ENCODE data around the gene NLRP6. TPM values are rescaled to one million over a fixed set of nuclear protein-coding genes. Genes with fewer than 3 reads are reported as not detected.
A peak's percentile ranks its signal among the peaks of the same experiment; 100 is the strongest.
"Not testable (repeated sequence)": the region's sequence is repeated elsewhere in the genome, so short reads cannot be mapped to it uniquely, and the experiment has no call there.

Gene NLRP6
- total RNA-seq, 2 experiments from 2014 or later, result 3.8 to 6.9 TPM

DNA sequence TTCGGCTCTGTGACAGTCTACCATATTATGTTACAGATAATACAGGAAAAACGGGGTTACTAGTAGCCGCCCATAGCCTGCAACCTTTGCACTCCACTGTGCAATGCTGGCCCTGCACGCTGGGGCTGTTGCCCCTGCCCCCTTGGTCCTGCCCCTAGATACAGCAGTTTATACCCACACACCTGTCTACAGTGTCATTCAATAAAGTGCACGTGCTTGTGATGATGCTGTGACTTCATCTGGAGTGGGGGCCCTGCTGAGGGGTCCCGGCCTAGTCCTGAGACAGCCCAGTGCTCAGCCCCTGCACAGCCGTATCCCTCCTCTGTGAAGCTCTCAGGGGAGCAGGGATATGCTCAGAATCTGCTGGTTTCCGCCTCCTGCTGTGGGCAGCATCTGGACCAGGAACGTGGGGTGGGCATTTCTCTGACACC lies 36.9 kb downstream of the NLRP6 start:
- peak overlapping the region; percentile 97 for H3K4me3 Mint-ChIP-seq
- H3K9me3 Mint-ChIP-seq (ENCODE audit: low read depth), result no peaks in the 10 kb centered on the region
- ATAC-seq, result no peak
- CTCF ChIA-PET, result interaction anchor here (1.1 to 3.6 kb wide), 3 partner anchors 40 to 82 kb away, joined by 3 to 17 read pairs (median 5); no protein-coding TSS in a partner anchor
- H3K27ac Mint-ChIP-seq, result peak overlapping the region; percentile 99
- H3K4me1 Mint-ChIP-seq, result peaks cover 37% of the 10 kb centered on the region
- DNase-seq, result no peak
- H3K36me3 Mint-ChIP-seq, result peaks cover 44% of the 10 kb centered on the region
- H3K27me3 Mint-ChIP-seq, result no peaks in the 10 kb centered on the region

DNA sequence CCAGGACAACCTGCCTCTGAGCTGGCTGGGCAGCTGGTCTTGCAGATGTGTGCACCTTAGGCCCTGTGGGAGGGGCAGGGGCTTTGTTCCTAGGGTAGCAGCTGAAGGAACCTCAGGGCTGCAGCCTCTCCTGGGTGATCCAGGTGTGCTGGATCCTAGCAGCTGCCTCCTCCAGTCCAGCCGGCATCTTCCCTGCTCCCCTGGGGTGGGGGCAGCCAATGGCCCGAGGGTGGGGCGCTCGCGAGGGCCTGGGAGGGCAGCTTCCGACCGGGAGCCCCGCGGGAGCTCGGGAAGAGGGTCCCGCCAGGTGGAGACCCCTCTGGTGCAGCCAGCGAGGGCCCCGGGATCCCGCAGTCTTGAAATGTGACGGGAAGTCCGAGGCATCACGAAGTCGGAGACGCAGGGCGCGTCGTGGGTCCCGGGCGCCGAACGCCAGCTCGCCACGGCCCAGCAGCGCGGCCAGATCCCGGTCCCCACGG lies 37.3 kb downstream of the NLRP6 start:
- CTCF ChIA-PET, result interaction anchor here (1.1 to 3.6 kb wide), 5 partner anchors 10 to 81 kb away, joined by 3 to 31 read pairs (median 5); partner anchors contain the start of gene IFITM2
- H3K36me3 Mint-ChIP-seq, result peaks cover 48% of the 10 kb centered on the region

GRCh38 chr11:316031-316701 lies 38.0 kb downstream of the NLRP6 start:
- CTCF ChIA-PET, result interaction anchor here (0.6 to 3.6 kb wide), 13 partner anchors 7 to 133 kb away, joined by 3 to 31 read pairs (median 5); partner anchors contain the start of genes BET1L, IFITM2, PGGHG and RIC8A
- Mint-ChIP-seq H3K4me1 (peaks cover 46% of the 10 kb centered on the region), H3K36me3 (peaks cover 48% of the 10 kb centered on the region), H3K4me3 (peak overlapping the region; percentile 97), H3K27me3 (no peaks in the 10 kb centered on the region), H3K9me3 (ENCODE audit: low read depth) (no peaks in the 10 kb centered on the region), H3K27ac (peak overlapping the region; percentile 91)
- ATAC-seq (no peak), DNase-seq (peak; percentile 77)

More for the DNA sequence above, 37.3 kb downstream of the NLRP6 start:
- DNase-seq (no peak), ATAC-seq (no peak)
- H3K4me1 Mint-ChIP-seq, result peaks cover 41% of the 10 kb centered on the region
- peak overlapping the region; percentile 99 for H3K27ac Mint-ChIP-seq
- no peaks in the 10 kb centered on the region for H3K27me3 Mint-ChIP-seq
- peak overlapping the region; percentile 97 for H3K4me3 Mint-ChIP-seq
- no peaks in the 10 kb centered on the region for H3K9me3 Mint-ChIP-seq (ENCODE audit: low read depth)

GRCh38 chr11:316891-317301 lies 38.7 kb downstream of the NLRP6 start:
- peaks cover 43% of the 10 kb centered on the region for H3K4me1 Mint-ChIP-seq
- no peak for ATAC-seq
- CTCF ChIA-PET, result interaction anchor here (0.6 to 3.6 kb wide), 14 partner anchors 8 to 132 kb away, joined by 3 to 31 read pairs (median 4); partner anchors contain the start of genes BET1L, IFITM2, PGGHG and RIC8A
- H3K27me3 Mint-ChIP-seq, result no peaks in the 10 kb centered on the region
- H3K4me3 Mint-ChIP-seq, result peak overlapping the region; percentile 97
- no peaks in the 10 kb centered on the region for H3K9me3 Mint-ChIP-seq (ENCODE audit: low read depth)
- H3K27ac Mint-ChIP-seq, result peak overlapping the region; percentile 91
- H3K36me3 Mint-ChIP-seq, result peaks cover 48% of the 10 kb centered on the region
- DNase-seq, result no peak

GRCh38 chr11:317668-318404 lies 39.6 kb downstream of the NLRP6 start:
- H3K27me3 Mint-ChIP-seq; DNase-seq; H3K9me3 Mint-ChIP-seq (ENCODE audit: low read depth): not testable (repeated sequence)
- H3K36me3 Mint-ChIP-seq, result peaks cover 48% of the 10 kb centered on the region
- peak overlapping the region; percentile 91 for H3K27ac Mint-ChIP-seq
- peaks cover 38% of the 10 kb centered on the region for H3K4me1 Mint-ChIP-seq
- ATAC-seq, result peak; percentile 0
- peak overlapping the region; percentile 97 for H3K4me3 Mint-ChIP-seq
- CTCF ChIA-PET, result interaction anchor here (1.1 to 3.6 kb wide), 9 partner anchors 9 to 131 kb away, joined by 3 to 31 read pairs (median 6); partner anchors contain the start of genes BET1L, IFITM2, PGGHG and RIC8A

DNA sequence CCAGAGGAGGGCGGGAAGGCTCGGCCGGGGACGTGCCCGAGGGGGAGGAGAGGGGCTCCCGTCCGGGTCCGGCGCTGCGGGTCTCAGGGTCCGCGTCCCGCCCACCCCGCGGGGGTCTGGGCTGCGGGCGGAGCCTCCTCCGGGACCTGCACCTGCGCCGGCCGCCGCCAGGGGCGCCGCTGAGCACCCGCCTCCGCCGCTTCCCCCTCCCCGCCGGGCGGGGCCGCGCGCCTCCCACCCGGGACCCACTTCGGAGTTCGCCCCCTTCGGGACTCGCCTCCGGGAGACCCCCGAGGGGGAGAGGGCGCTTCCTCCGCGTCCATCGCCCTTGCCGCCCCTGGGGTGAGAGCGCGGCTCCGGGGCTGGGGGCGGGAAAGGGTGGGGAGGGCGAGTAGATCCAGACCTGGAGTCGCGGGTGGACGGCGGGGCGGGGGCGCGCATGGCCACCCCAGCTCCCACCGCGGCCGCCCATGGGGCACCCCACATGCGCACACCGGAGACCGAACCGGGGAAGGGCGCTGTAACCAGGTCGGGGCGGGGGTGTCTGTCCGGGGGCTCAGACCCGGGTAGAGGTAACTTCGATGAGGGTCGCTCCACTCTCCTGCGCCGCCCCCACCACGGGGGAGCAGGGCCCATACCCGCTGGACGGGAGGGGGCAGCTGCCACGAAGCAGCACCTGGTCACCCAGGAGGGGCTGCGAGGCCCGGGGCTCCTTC lies 40.4 kb downstream of the NLRP6 start:
- H3K27ac Mint-ChIP-seq, DNase-seq: not testable (repeated sequence)
- H3K4me1 Mint-ChIP-seq, result peaks cover 32% of the 10 kb centered on the region

DNA sequence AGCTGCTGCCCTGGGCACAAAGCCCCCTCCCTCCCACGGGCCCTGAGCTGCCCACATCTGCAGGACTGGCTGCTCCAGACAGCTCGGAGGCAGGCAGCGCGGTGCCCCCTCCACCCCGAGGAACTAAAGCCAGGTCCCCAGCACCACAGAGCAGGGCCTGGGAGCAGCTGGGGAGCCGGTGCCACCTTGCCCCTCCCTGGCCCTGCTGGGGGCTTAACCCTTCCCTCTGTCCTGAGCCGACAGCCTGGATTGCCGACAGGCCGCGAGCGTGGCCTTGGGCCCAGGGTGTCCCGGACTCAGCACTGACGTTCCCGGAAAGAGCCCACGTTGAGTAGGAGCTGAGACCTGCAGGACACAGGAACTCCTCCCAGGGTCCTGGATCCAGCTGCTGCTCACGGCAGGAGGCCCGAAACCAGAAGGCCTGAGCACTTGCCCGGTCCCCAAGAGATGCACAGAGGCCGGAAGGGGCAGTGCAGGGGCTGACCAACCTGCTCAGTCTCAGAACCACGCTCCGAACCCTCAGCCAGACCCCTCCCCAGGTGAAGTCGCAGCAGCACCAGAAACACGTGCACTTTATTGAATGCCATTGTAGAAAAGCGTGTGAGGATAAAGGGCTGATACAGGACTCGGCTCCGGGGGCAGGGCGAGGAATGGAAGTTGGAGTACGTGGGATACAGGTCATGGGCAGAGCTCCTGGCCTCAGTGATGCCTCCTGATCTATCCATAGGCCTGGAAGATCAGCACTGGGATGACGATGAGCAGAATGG lies 41.1 kb downstream of the NLRP6 start:
- H3K36me3 Mint-ChIP-seq, result peaks cover 42% of the 10 kb centered on the region
- H3K9me3 Mint-ChIP-seq (ENCODE audit: low read depth); DNase-seq; H3K27me3 Mint-ChIP-seq: not testable (repeated sequence)
- peak; percentile 14 for ATAC-seq
- H3K27ac Mint-ChIP-seq, result peak overlapping the region; percentile 83
- H3K4me1 Mint-ChIP-seq, result peaks cover 32% of the 10 kb centered on the region
- H3K4me3 Mint-ChIP-seq, result peak overlapping the region; percentile 76
- CTCF ChIA-PET, result interaction anchor here (1.2 kb wide), 1 partner anchor 9 kb away, joined by 3 read pairs; no protein-coding TSS in a partner anchor

More for the DNA sequence above, 40.4 kb downstream of the NLRP6 start:
- not testable (repeated sequence) for H3K27me3 Mint-ChIP-seq; H3K9me3 Mint-ChIP-seq (ENCODE audit: low read depth)
- peak; percentile 22 for ATAC-seq
- peaks cover 48% of the 10 kb centered on the region for H3K36me3 Mint-ChIP-seq
- CTCF ChIA-PET, result interaction anchor here (2.1 to 3.6 kb wide), 3 partner anchors 9 to 36 kb away, joined by 6 to 31 read pairs (median 17); partner anchors contain the start of gene IFITM2
- peak overlapping the region; percentile 76 for H3K4me3 Mint-ChIP-seq

- peak overlapping the region; percentile 76 for H3K4me3 Mint-ChIP-seq
- not testable (repeated sequence) for H3K9me3 Mint-ChIP-seq (ENCODE audit: low read depth); H3K27me3 Mint-ChIP-seq; DNase-seq; ATAC-seq
- peak overlapping the region; percentile 83 for H3K27ac Mint-ChIP-seq
- peaks cover 37% of the 10 kb centered on the region for H3K4me1 Mint-ChIP-seq
- H3K36me3 Mint-ChIP-seq, result peaks cover 36% of the 10 kb centered on the region
- CTCF ChIA-PET, result interaction anchor here (1.2 kb wide), 1 partner anchor 10 kb away, joined by 3 read pairs; no protein-coding TSS in a partner anchor
These were observed 41.7 kb downstream of the NLRP6 start for GRCh38 chr11:319888-320273.

DNA sequence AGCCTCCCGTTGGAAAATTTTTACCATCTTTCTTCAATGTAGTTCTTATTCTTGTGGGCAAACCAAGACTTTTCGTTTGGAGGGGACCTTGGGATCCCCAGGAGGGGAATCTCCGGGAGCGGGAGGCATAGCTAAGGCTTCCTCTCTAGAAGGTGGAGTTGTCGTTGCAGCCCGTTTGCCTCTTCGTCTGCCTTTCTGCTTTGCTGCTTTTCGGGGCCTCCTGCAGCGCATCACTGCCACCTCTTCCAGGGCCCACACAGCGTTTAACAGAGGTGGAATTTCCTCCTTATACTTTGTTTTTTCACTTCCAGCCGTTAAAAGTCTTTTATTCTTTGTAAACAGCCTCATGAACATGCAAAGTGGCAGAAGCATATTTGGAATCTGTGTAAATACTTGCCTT lies 45.9 kb downstream of the NLRP6 start:
- H3K36me3 Mint-ChIP-seq, result peaks cover 8% of the 10 kb centered on the region
- H3K4me3 Mint-ChIP-seq, result no peak overlapping the region
- no peak for ATAC-seq
- DNase-seq, result no peak
- H3K9me3 Mint-ChIP-seq (ENCODE audit: low read depth), result no peaks in the 10 kb centered on the region
- CTCF ChIA-PET, result interaction anchor here (1.3 to 2.3 kb wide), 2 partner anchors 15 to 31 kb away, joined by 4 to 7 read pairs; no protein-coding TSS in a partner anchor
- H3K27me3 Mint-ChIP-seq, result no peaks in the 10 kb centered on the region
- peaks cover 55% of the 10 kb centered on the region for H3K4me1 Mint-ChIP-seq
- H3K27ac Mint-ChIP-seq, result no peak overlapping the region

DNA sequence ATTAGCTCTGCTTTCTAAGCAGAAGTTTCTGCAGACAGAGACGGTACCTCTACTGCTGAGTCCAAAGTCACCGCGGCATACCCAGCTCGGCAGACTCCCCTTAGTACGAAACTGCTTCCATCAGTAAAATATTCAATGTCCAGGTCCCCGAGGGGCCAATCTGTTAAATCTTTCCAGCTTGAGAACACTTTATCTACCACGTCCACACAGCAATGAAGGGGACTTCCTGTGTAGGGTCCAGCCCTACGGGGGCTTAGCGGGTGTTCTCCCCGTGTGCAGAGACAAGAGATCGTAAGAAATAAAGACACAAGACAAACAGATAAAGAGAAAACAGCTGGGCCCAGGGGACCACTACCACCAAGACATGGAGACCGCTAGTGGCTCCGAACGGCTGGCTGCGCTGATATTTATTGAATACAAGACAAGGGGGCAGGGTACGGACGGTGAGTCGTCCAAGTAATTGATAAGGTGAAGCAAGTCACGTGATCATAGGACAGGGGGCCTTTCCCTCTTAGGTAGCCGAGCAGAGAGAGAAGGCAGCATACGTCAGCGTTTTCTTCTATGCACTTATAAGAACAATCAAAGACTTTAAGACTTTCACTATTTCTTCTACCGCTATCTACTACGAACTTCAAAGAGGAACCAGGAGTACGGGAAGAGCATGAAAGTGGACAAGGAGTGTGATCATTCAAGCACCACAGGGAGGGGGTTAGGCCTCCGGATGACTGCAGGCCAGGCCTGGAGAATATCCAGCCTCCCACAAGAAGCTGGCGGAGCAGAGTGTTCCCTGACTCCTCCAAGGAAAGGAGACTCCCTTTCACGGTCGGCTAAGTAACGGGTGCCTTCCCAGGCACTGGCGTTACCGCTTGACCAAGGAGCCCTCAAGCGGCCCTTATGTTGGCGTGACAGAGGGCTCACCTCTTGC lies 46.6 kb downstream of the NLRP6 start:
- H3K9me3 Mint-ChIP-seq (ENCODE audit: low read depth); DNase-seq; ATAC-seq; H3K27me3 Mint-ChIP-seq; H3K36me3 Mint-ChIP-seq; H3K4me3 Mint-ChIP-seq; H3K27ac Mint-ChIP-seq: not testable (repeated sequence)
- peaks cover 57% of the 10 kb centered on the region for H3K4me1 Mint-ChIP-seq
- CTCF ChIA-PET, result interaction anchor here (1.3 to 3.1 kb wide), 3 partner anchors 13 to 30 kb away, joined by 4 to 12 read pairs (median 7); no protein-coding TSS in a partner anchor
